GM19397 (cell line): ENCODE data around the gene GOLGA6L10.
"Not testable (repeated sequence)": the region's sequence is repeated elsewhere in the genome, so short reads cannot be mapped to it uniquely, and the experiment has no call there.

Experiments used
- ATAC-seq: cut with Tn5 transposase; IDR thresholded peaks from one replicate; pipeline ENCODE4 v1.9.1; 2021; ENCODE audit warnings: mild to moderate bottlenecking, moderate library complexity; ENCODE audit not compliant: unreplicated experiment

Gene GOLGA6L10

DNA sequence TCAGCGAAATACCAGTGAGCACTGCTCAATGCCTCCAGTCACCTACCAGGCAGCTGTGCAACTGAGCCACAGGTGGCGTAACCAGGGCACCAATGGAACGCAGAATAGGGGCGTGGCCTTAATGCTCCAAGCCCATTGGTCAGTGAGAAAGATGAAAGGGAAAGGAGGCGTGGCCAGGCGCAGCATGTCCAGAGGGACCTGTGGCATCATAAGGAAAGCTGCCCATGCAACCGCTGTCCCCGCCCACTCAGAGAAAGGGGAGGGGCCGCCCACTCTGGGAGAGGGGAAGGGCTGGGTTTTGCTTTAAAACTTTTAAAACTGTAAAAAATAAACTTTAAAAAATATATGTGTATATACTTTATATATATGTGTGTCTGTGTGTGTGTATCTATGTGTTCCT lies at the start of gene GOLGA6L10:
Gene GOLGA6L10, minus strand, starts transcription at position 101 of the 400 bp plus-strand sequence. Its CDS starts 100 bp downstream, at position 1.
- ATAC-seq, result not testable (repeated sequence)

DNA sequence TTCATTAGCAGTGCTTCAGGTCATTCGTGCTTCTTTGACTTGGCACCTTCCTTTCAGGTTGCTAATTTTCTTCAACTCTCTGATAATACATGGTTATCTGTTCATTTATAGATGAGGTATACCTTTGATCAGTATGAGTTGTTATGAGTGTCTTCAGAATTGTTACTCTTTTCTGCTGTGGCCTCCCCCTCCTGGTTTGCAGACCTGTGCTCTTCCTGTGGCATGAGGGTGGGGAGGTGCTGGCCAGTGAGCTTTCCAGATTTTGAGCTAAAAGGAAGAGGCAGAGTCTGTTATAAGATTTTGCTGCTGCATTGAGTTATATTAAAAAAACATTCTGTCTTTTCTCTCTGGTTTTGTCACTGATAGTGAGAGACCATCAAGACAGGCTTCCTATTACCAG lies 49.5 kb upstream of the GOLGA6L10 start:
- no peak for ATAC-seq

GRCh38 chr15:82397817-82398216 lies 48.5 kb upstream of the GOLGA6L10 start:
- no peak for ATAC-seq

- ATAC-seq, result not testable (repeated sequence)
Observed at GRCh38 chr15:82395788-82396187, 46.5 kb upstream of the GOLGA6L10 start.

DNA sequence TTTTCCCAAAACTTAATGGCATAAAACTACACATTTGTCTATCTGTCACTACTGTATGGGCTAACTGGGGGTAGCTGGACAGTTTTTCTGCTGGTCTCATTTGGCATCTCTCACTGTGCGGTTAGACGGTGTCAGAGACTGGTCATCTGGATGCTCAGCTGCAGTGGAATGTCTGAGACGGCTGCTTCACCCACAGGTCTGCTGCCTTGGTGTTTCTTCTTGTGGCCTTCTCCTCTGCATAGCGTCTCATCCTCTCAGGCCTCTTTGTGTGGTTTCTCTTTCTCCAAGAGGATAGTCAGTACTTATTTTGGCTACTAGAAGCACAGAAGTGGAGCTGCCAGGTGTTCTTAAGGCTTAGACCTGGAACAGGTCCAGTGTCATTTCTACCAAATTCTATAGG lies 44.4 kb upstream of the GOLGA6L10 start:
- ATAC-seq, result no peak

DNA sequence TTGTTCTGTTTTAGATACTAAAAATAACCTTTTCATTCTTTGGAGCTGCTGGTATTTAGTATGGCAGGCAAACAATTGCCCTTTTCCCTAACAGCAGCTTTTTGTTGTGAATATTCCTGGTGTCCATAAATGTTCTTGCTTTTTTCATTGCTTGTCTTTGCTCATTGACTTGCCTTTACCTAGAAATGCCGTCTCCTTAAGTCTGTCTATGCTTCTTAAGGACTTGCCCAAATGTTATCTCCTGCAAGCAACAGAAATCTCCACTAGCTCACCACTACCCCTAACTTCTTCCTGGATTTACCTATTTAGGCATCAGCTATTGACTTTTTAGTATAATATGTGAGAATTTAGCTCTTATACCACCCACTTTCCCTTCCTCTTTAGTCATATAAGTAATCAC lies 42.8 kb upstream of the GOLGA6L10 start:
- not testable (repeated sequence) for ATAC-seq

GRCh38 chr15:82390152-82390551 lies 40.9 kb upstream of the GOLGA6L10 start:
- not testable (repeated sequence) for ATAC-seq

DNA sequence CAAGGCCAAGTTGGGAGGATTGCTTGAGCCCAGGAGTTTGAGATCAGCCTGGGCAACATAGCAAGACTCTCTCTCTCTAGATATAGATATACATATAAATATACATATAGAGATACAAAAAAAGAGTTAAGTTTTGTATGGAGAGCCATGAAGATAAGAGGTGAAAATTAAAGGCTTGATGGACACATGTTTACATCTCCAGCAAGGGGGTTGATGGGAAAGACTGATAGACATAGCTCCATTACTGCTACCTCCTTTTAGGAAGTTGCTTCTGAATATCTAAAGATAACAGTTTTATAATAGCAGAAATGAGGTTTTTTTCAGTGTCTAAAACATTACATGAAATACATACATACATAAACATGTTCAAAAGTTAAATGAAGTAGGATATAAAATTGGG lies 37.9 kb upstream of the GOLGA6L10 start:
- not testable (repeated sequence) for ATAC-seq

GRCh38 chr15:82381330-82381955 lies 32.2 kb upstream of the GOLGA6L10 start:
- not testable (repeated sequence) for ATAC-seq

DNA sequence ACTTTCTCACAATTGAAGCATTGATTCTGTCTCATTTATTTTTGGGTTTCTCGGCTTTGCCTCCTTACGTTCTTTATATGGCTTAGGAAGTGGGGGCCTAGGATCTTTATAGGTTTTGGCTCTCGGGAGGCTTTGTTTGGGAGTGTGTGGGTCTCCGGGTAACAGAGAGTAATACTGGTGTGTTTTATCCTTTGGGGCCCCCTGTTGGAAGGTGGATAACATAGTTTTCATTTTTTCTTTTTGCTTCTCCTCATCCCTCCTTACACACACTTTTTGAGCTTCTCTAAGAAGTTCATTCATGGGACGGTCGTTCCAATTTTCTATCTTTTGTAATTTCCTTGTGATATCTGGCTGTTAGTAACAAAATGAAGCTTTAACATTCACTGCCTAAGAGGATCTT lies 30.3 kb upstream of the GOLGA6L10 start:
- not testable (repeated sequence) for ATAC-seq

DNA sequence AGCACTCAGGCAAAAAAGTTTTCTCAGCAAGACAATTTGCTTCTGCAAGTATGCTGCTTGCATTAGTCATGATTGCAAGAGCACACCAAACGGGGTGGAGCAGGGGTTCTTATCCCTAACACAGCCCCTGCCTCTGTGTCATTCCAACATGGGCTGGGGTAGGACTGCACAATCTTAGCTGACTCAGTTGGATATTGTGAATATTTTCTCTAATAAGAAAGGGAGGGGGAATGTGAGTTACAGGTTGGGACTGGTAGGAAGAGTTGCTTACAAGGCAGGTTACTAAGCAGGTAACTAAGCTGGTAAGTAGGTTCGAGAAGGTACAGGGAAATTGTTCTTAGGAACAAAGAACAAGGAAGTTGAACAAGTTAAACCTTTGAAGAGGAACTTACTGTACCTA lies 24.4 kb upstream of the GOLGA6L10 start:
- ATAC-seq, result not testable (repeated sequence)

DNA sequence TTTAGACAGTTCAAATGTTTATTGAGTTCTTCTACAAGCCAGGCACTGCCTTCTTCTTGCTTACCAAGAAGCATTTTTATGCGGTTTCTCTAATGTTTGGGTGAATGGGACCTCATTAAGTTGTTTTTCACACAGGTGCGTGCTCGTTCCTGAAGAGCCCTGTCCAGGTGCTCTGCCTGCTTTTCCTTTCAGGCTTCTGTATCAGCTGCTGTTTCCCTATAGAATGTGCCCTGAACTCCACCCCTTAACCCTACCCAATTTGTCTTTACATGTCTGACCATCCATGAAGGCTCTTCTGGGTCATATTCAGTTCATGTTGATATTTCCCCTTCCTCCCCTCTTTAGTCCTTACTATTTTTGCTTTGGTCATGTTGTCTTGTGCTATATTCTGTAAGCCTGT lies 22.4 kb upstream of the GOLGA6L10 start:
- no peak for ATAC-seq

GRCh38 chr15:82367790-82368189 lies 18.5 kb upstream of the GOLGA6L10 start:
- ATAC-seq, result not testable (repeated sequence)

DNA sequence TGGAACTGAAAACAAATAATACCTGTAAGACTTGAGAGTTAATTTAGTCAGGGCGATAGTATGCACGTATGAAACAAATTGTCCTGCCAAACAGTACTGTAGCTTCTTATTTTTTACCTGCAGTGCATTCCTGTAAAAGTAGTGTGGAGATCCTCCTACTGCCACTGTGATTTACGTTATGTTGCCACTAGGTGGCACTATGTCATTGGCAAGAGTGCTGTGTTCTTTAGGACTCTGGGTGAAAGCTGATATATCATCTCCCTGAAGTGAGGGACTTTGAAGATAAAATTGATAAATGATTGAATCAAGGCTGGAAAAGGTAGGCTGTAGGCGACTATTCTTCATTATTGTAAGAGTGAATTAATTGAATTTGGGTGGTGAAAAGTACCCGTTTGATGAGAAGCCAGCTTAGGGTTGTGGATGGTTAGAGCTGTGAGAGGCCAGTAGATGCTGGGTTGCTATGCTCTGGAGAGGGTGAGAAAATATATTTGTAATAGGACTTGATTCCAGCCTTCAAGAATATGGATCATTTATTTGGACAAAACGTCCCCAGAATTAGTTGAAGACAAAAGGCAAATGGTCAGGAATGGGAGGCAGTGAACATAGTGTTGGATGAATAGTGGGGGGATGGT lies 16.5 kb upstream of the GOLGA6L10 start:
- peak; percentile 87 for ATAC-seq

DNA sequence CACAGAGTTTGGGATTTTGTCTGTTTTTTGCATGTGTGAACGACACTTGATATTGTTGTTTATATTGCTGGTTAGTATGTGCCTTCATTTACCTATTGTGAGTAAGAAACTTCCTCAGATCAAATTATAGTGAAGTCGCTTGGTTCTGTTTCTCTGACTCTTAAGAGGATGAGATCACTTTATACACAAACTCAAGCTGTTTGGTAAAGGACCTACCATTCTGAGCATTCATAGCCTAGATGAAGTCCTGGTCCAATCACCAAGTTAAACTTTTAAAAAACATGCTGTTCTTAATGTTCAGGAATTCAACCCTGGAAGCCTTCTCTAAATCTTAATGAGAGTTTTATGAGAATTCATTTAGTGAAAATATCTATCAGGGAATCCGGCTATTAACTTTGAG lies 15.3 kb upstream of the GOLGA6L10 start:
- ATAC-seq, result not testable (repeated sequence)

GRCh38 chr15:82362790-82363189 lies 13.5 kb upstream of the GOLGA6L10 start:
- ATAC-seq, result not testable (repeated sequence)

DNA sequence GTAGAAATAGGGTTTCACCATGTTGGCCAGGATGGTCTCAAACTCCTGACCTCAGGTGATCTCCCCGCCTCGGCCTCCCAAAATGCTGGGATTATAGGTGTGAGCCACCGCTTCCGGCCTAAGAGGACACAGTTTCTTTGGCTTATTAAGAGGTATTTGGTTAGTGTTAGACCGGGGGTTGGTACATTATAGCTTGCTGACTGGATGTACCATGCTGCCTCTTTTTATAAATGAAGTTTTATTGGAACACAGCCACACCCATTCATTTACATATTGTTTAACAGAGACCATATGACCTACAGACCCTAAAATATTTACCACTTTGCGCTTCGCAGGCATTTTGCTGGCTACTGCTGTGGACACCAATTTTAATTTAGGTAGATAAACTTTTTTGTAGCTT lies 11.3 kb upstream of the GOLGA6L10 start:
- not testable (repeated sequence) for ATAC-seq

GRCh38 chr15:82355055-82355454 lies 5.8 kb upstream of the GOLGA6L10 start:
- ATAC-seq, result not testable (repeated sequence)

- not testable (repeated sequence) for ATAC-seq
Observed at GRCh38 chr15:82354546-82354945, 5.3 kb upstream of the GOLGA6L10 start.

DNA sequence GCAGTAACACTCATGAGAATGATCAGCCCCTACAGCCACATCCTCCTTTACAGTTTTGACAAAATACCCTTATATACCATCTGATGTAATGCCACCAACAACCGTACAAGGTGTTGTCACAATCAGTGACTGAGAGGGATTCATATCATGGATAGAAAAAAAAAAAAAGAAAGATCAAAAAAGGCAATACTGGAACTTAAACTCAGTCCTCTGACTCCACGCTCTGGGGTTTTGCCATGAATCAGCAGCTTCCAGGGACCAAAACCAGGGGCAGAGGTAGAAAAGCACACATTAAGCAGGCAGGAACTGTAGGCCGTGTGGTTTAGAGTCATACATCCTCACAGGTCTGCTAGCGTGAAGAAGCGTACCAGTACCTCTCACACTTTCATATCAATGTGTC lies 1.6 kb downstream of the GOLGA6L10 start:
- ATAC-seq, result not testable (repeated sequence)

- ATAC-seq, result not testable (repeated sequence)
Observed at GRCh38 chr15:82345176-82345575, 4.1 kb downstream of the GOLGA6L10 start.

- ATAC-seq, result not testable (repeated sequence)
Observed at GRCh38 chr15:82344421-82344820, 4.9 kb downstream of the GOLGA6L10 start.
